GM21390 (cell line): ENCODE measurements around the gene CLDN22.
"Not testable (repeated sequence)": the region's sequence is repeated elsewhere in the genome, so short reads cannot be mapped to it uniquely, and the experiment has no call there.

Experiments used
- ATAC-seq: cut with Tn5 transposase; IDR thresholded peaks from one replicate; pipeline ENCODE4 v1.9.1; 2021; ENCODE audit not compliant: unreplicated experiment

Gene CLDN22

GRCh38 chr4:183347566-183347965 is 27.5 kb upstream of the CLDN22 start:
- no peak for ATAC-seq

DNA sequence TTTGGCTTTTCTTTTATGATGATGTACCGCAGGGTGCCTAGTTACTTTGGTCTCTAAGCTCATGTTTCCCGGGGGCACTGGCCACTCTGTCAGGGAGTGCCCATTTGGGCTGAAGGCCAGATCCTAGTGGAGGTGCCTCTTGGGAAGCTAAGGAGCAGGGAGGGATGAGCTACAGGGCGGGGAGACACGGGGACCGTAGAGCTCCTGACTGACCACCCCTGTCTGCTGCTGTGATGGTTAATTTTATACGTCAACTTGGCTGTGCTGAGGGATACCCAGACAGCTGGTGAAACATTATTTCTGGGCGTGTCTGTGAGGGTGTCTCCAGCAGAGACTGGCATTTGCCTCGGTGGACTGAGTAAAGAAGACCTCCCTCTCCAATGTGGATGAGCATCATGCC is 27.1 kb upstream of the CLDN22 start:
- no peak for ATAC-seq

DNA sequence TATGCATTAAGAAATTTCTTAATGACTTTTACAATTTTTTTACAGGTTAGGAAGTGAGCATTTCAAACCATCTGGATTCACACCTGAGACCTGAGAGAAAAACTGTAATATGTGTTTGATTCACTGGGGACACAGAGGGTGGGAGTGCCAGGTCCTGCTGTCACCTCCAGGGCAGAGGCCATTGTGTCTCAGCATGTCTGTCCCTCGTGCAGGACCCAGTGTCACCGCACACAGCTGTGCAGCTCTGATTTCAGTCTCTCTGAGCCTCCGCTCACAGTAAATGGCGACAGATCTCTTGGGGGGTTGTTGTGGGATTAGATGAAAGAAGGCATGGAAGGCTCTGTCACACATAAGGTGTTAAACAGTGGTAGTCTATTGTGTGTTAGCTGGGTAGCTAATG is 25.2 kb upstream of the CLDN22 start:
- ATAC-seq = no peak

GRCh38 chr4:183344523-183345255 is 24.6 kb upstream of the CLDN22 start:
- ATAC-seq = no peak

- ATAC-seq = no peak
Measured at GRCh38 chr4:183343730-183344129, 23.7 kb upstream of the CLDN22 start.

DNA sequence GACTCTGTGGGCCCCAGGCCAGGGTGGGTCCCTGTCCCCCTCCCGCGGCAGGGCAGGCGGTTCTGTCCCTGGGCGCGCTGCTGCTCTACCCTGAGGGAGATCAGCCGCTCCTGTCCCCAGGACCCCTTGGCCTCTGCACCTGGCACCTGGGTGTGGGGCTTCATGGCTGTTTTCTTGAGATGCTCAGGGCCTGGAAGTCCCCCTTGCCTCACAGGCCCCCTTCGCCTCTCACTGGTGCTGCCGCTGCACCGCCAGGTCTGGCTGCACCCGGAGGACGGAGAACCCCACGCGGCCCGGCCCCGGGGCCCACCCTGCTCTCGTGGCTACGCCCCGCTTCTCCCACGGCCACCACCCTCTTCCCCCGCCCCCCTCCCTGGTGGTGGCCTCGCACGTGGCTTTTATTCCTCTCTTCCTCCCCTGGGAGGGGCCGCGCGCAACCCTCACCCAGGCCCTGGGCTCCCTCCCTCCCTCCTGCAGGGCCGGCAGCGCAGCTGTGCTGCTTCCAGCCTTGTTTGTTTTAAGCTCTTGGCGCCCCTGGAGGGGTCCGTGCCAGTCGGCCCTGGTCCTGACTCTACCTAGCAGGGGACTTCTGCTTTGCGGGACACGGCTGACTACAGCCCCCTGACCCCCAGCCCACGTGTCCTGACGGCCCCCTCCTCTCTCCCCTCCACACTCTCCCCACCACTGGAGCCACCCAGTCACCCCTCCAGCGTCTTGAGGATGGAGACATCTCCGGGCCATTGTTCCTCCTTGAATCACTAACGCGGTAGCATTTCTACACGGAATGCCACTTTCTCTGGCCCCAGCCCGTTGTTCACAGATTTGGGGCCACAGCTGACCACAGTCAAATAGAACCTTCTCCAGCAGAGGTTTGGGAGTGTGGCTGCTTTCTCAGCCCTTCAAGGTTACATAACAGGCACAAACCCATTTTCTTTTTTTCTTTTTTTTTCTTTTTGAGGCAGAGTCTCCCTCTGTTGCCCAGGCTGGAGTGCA is 22.8 kb upstream of the CLDN22 start:
- no peak for ATAC-seq

GRCh38 chr4:183337833-183338232 is 17.8 kb upstream of the CLDN22 start:
- ATAC-seq = no peak

GRCh38 chr4:183337349-183337748 is 17.3 kb upstream of the CLDN22 start:
- no peak for ATAC-seq

DNA sequence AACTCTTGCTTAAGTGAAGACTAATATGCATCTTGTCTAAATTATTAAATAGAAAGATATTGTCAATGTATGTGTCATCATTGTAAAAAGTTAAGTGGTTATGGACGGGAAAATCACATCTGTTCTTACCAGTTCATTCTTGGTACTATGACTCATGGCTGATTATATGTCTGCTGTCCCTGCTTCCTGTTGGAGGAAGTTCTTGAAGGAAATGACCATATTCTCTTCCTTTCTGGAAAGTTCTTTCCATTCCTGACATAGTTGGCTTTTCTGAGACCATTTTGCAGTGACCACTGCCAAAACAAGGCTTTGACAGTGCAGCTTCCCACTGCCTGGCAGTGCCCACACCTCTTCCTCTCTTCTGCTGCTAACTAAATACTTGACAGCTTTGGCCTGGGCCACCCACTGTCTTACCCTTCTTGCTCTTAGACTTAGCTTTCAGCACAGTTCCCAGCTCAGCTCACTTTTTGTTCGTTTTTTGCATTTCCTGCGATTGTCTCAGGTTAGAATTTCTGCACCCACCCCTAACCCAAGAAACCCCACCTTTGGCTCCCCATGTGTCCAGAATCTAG is 15.4 kb upstream of the CLDN22 start:
- ATAC-seq = no peak

GRCh38 chr4:183333983-183334382 is 13.9 kb upstream of the CLDN22 start:
- no peak for ATAC-seq

DNA sequence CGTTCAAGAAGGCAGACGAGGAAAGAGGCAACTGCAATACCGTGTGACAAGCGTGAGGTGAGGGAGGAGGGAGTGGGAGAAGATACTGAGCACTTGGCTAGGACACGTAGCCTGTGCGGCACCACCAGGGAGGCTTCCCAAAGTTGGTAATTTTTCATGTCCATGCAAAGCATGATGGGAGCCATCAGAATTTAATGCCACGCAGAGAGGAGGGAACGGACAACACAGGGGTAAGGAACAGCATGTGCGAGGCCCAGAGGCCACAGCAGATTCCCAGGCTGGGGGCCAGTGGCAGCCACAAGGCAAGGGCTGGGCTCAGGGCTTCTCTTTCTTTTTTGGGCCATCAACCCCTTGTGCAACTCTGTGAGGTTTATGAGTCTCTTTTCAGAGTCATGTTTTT is 13.1 kb upstream of the CLDN22 start:
- ATAC-seq = no peak

DNA sequence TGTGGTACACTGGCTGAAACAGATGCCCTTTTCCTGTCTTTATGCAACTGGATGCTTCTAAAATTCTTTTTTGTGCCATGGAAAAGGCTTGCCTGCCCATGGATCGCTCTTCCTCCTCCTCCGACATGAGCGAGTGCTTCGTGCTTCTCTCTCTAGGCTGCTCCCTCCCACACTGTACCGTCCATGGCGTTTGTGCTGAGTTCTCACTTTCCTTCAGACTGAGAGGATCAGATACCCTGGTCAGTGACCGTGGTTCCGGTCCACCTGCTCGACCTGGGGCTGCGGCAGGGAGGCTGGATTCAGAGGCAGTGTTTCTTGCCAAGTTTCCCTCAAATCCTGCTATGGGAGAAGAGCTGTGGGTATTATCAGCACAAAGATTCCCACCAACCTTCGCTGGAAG is 12.4 kb upstream of the CLDN22 start:
- ATAC-seq = no peak

DNA sequence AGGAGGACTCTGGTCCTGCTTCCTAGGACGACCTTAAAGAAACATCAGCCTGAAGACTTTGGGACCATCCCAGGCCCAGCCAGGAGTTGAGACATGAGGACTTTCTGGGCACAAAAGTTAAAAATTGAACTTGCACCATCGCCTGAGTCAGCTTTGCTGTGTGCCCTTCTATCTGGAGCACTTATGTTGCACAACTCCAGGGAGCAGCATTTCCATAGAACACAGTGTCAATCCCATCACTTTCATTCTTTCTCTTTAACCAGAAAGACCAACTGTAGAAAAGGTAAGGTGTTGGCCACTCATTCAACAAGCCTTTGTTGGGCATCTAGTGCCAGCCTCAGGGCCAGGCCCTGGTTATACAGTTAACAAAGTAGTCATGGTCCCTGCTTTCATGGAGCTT is 10.8 kb upstream of the CLDN22 start:
- ATAC-seq = no peak

DNA sequence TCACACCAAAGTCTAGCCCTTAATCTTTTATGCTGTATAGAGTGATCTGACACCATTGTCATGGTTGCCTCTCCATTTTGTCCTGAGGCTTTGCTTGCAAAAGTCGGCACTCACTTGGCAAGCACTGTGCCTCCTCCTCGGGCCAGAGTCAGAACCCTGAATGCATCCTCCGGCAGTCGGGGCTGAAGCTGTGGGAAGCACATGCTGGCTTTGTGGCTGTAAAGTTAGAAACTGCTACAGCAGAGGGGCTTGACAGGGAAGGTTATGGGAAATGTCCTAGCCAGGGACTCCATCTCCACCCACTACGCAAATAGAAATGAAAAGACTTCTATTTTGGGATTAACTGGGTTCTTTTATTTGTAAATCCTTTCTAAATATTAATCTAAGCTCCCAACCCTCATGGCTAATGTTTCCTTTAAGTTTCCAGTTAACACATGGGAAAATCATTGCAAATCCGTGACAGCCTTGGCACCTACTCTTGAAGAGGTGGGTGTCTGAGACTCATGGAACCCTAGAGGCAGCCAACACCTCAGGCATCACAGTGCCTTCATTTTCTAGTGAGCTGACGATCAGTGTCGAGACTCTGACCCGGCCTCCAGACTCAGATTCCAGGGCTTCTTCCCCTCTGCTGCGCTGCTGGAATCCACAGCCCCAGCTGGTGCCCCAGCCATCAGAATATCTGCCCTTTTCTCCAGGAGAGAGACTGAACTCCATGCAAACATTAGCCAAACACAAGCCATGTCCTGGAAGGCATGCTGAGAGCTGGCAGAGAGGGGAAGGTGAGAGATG is 10.1 kb upstream of the CLDN22 start:
- no peak for ATAC-seq

- ATAC-seq = no peak
Measured at GRCh38 chr4:183329244-183329643, 9.2 kb upstream of the CLDN22 start.

DNA sequence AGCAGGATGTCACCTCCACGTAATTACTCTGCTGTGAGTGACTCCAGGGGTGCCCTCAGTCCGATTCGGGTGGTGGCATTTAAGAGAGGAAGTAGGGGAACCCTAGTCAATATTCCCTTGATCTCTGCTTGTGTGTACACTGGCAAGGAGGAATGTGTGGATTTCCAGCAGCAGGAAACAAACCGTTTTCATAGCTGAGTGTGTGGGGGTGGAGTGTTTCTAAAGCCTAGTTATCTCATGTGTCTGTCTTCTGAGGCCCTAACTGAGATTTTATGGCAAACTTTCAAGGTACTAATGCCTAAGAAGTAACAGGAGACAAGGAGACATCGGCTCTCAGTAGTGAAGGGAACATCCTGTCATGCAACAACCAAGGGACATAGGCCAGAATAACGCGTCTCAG is 8.8 kb upstream of the CLDN22 start:
- ATAC-seq = no peak

GRCh38 chr4:183327827-183328226 is 7.8 kb upstream of the CLDN22 start:
- no peak for ATAC-seq

DNA sequence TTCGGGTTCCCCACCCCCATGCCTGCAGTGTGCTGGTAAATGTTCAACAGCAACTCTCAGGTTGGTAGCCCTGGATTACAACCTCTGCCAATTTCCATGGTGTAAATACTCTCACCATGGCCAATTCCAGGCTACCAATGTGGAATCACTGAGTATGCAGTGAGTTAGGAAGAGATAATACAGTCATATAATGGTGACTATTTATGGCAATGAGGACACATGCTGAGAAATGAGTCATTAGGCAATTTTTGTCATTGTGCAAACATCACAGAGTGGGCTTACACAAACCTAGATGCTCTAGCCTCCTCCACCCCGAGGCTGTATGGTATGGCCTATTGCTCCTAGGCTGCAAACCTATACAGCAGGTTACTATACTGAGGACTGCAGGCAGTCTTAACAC is 6.8 kb upstream of the CLDN22 start:
- ATAC-seq = no peak

DNA sequence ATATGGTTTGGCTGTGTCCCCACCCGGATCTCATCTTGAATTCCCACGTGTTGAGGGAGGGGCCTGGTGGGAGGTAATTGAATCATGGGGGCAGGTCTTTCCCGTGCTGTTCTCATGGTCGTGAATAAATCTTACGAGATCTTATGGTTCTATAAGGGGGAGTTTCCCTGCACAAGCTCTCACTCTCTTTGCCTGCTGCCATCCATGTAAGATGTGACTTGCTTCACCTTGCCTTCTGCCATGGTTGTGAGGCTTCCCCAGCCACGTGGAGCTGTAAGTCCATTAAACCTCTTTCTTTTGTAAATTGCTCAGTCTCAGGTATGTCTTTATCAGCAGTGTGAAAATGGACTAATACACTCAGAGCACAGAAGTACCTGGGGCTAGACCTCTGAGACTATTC is 6.3 kb upstream of the CLDN22 start:
- ATAC-seq = not testable (repeated sequence)

GRCh38 chr4:183324619-183325018 is 4.5 kb upstream of the CLDN22 start:
- no peak for ATAC-seq

- not testable (repeated sequence) for ATAC-seq
Measured at GRCh38 chr4:183324056-183324455, 4.0 kb upstream of the CLDN22 start.
